Measurements from ENCODE around the gene TAL1.
A peak's percentile ranks its signal among the peaks of the same experiment; 100 is the strongest.

TAL1 gene

GRCh38 chr1:47229031-47229885 is 2.8 kb downstream of the TAL1 start:
- DNase-seq, result no peak

- no peak for DNase-seq
Observed at GRCh38 chr1:47228644-47229030, 3.4 kb downstream of the TAL1 start.

- no peak for DNase-seq
Observed at GRCh38 chr1:47227341-47228232, 4.4 kb downstream of the TAL1 start.

GRCh38 chr1:47226839-47227215 is 5.2 kb downstream of the TAL1 start:
- no peak for DNase-seq

GRCh38 chr1:47226121-47226838 is 5.7 kb downstream of the TAL1 start:
- no peak for DNase-seq

- DNase-seq, result peak in 1 of 3 donors; percentile 38
Observed at GRCh38 chr1:47225430-47226100, 6.5 kb downstream of the TAL1 start.

- no peak for DNase-seq
Observed at GRCh38 chr1:47224676-47225399, 7.2 kb downstream of the TAL1 start.

- DNase-seq, result no peak
Observed at GRCh38 chr1:47223921-47224675, 7.9 kb downstream of the TAL1 start.

GRCh38 chr1:47223174-47223920 is 8.7 kb downstream of the TAL1 start:
- DNase-seq, result no peak

GRCh38 chr1:47222476-47222875 is 9.5 kb downstream of the TAL1 start:
- DNase-seq, result no peak

- no peak for DNase-seq
Observed at GRCh38 chr1:47219590-47220220, 12.3 kb downstream of the TAL1 start.

GRCh38 chr1:47219001-47219400 is 13.0 kb downstream of the TAL1 start:
- DNase-seq, result no peak

- no peak for DNase-seq
Observed at GRCh38 chr1:47216278-47217059, 15.6 kb downstream of the TAL1 start.

GRCh38 chr1:47215713-47216112 is 16.3 kb downstream of the TAL1 start:
- DNase-seq, result no peak

- peak in 1 of 3 donors; percentile 35 for DNase-seq
Observed at GRCh38 chr1:47214549-47214948, 17.5 kb downstream of the TAL1 start.

GRCh38 chr1:47213230-47213963 is 18.6 kb downstream of the TAL1 start:
- no peak for DNase-seq

GRCh38 chr1:47212636-47213229 is 19.3 kb downstream of the TAL1 start:
- no peak for DNase-seq

GRCh38 chr1:47211796-47212269 is 20.2 kb downstream of the TAL1 start:
- peak; percentile 58 to 65 (median 65) for DNase-seq
